ENCODE measurements around the gene MDN1. TPM values are rescaled to one million over a fixed set of nuclear protein-coding genes. Genes with fewer than 3 reads are reported as not detected.
A peak's percentile ranks its signal among the peaks of the same experiment; 100 is the strongest.
"Not testable (repeated sequence)": the region's sequence is repeated elsewhere in the genome, so short reads cannot be mapped to it uniquely, and the experiment has no call there.

The MDN1 gene
- total RNA-seq, 4 donors from 2014 or later, result 14.5 to 38.6 (median 27.8) TPM

GRCh38 chr6:89826029-89826528, 6.5 kb upstream of the MDN1 start:
- 83 to 86% methylated on average over 6 of the region's 6 CpGs for WGBS, 2 donors
- intact Hi-C loops (cut with DNase I; ENCODE audit: low total_unique reads), result no loop called here
- no peak overlapping the region for H3K4me3 ChIP-seq (ENCODE audit: low read depth, poor library complexity, severe bottlenecking)
- peak in 1 of 2 donors; percentile 23 for DNase-seq (ENCODE audit: low spot score in 2 of 2)
- TF ChIP-seq POLR2A (IDR thresholded peaks at IDR 0.05), result no peak
- no peak for TF ChIP-seq CTCF (IDR thresholded peaks at IDR 0.05)

- 0 to 1% methylated on average over 14 of the region's 14 CpGs for WGBS, 2 donors
- no peak for DNase-seq (ENCODE audit: low spot score in 2 of 2)
- no peak for TF ChIP-seq POLR2A (IDR thresholded peaks at IDR 0.05)
- no peak for TF ChIP-seq CTCF (IDR thresholded peaks at IDR 0.05)
- peak overlapping the region; percentile 77 for H3K4me3 ChIP-seq (ENCODE audit: low read depth, poor library complexity, severe bottlenecking)
- intact Hi-C loops (cut with DNase I; ENCODE audit: low total_unique reads), result no loop called here
These were observed 638 bp downstream of the MDN1 start for GRCh38 chr6:89818977-89819335.

- 69 to 74% methylated on average over 3 of the region's 3 CpGs for WGBS, 2 donors
- no peak overlapping the region for H3K4me3 ChIP-seq (ENCODE audit: low read depth, poor library complexity, severe bottlenecking)
- intact Hi-C loops (cut with DNase I; ENCODE audit: low total_unique reads), result no loop called here
- TF ChIP-seq POLR2A (IDR thresholded peaks at IDR 0.05) (no peak), CTCF (IDR thresholded peaks at IDR 0.05) (no peak)
- DNase-seq (ENCODE audit: low spot score in 2 of 2), result no peak
These were observed 2.1 kb downstream of the MDN1 start for GRCh38 chr6:89817481-89817880.

GRCh38 chr6:89813422-89813821, 6.2 kb downstream of the MDN1 start:
- H3K4me3 ChIP-seq (ENCODE audit: low read depth, poor library complexity, severe bottlenecking); intact Hi-C loops (cut with DNase I; ENCODE audit: low total_unique reads): not testable (repeated sequence)
- WGBS, 2 donors, result 98 to 100% methylated on average over 3 of the region's 3 CpGs
- peak in 1 of 2 donors; percentile 31 for DNase-seq (ENCODE audit: low spot score in 2 of 2)

- TF ChIP-seq POLR2A (IDR thresholded peaks at IDR 0.05) (no peak), CTCF (IDR thresholded peaks at IDR 0.05) (no peak)
- H3K4me3 ChIP-seq (ENCODE audit: low read depth, poor library complexity, severe bottlenecking), result no peak overlapping the region
- intact Hi-C loops (cut with DNase I; ENCODE audit: low total_unique reads), result no loop called here
- 90 to 92% methylated on average over 3 of the region's 3 CpGs for WGBS, 2 donors
- DNase-seq (ENCODE audit: low spot score in 2 of 2), result no peak
These were observed 12.0 kb downstream of the MDN1 start for GRCh38 chr6:89807581-89807980.

- H3K4me3 ChIP-seq (ENCODE audit: low read depth, poor library complexity, severe bottlenecking), result no peak overlapping the region
- intact Hi-C loops (cut with DNase I; ENCODE audit: low total_unique reads), result no loop called here
- no peak for TF ChIP-seq CTCF (IDR thresholded peaks at IDR 0.05)
- no peak for TF ChIP-seq POLR2A (IDR thresholded peaks at IDR 0.05)
- 93 to 95% methylated on average over 6 of the region's 6 CpGs for WGBS, 2 donors
- no peak for DNase-seq (ENCODE audit: low spot score in 2 of 2)
These were observed 13.7 kb downstream of the MDN1 start for GRCh38 chr6:89805814-89806371.
